ENCODE results near the gene FKBP15.

The FKBP15 gene

DNA sequence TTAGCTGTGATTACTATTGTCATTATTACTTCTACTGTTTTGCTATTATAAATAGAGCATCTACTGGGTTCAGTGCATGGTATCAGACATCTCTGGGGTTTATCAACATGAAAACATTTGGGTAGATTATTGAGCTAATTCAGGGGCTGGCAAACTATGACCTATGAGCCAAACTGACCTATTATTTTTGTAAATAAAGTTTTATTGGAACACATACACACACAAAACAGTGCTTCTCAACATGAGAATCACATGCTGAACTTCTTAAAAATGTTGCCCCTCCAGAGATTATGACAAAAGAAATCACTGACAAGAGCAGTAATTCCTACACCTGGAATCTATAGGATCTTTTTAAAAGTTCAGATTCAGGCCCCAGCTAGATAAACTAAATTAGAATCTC lies 39.9 kb downstream of the FKBP15 start:
- Mint-ChIP-seq H3K27ac (no peak overlapping the region), H3K27me3 (no peaks in the 10 kb centered on the region), H3K4me1 (ENCODE audit: low read depth) (no peaks in the 10 kb centered on the region)

DNA sequence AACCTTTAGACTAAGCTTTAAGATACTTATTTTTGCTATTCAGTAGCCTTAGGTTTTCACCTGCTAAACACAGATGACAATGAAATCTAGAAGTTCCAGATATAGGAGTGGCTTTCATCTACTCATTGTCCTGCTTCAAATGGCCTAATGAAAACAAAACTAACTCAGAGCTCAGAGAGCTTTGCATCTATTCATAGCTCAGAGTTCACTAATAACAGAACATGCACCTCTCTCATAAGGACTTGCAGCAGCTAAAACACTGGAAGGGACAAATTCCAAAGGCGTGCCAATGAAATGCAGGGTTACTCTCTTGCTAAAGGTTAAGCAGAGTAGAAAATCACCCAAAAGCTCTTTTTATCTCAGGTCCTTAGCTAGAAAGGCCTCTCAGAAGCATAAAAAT lies 41.2 kb downstream of the FKBP15 start:
- no peaks in the 10 kb centered on the region for H3K4me1 Mint-ChIP-seq (ENCODE audit: low read depth)

More for the DNA sequence above, 39.9 kb downstream of the FKBP15 start:
- no peak overlapping the region for H3K4me3 Mint-ChIP-seq
- H3K9me3 Mint-ChIP-seq: no peaks in the 10 kb centered on the region
- peaks cover 87% of the 10 kb centered on the region for H3K36me3 Mint-ChIP-seq (ENCODE audit: low read depth)

DNA sequence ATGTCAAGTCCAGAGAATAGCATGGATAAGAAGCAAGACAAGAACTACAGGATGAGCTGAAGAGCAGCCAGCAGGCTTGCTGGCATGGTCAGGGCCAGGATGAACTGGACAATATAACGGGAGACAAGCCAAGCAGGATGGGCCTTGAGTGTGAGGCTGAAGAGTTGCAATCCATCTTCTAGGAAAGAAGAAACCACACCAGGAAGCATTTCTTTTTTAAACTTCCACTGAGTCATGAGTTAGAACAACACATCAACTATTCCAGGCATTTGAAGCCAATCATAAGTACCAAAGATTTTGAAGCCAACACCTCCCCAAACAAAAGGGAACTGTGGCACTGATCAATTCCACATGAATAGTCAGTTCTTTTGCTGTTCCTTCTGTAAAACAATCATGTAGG lies 43.0 kb downstream of the FKBP15 start:
- Mint-ChIP-seq H3K4me3 (no peak overlapping the region), H3K27me3 (no peaks in the 10 kb centered on the region), H3K4me1 (ENCODE audit: low read depth) (no peaks in the 10 kb centered on the region), H3K9me3 (peaks cover under 1% of the 10 kb centered on the region), H3K27ac (no peak overlapping the region), H3K36me3 (ENCODE audit: low read depth) (peaks cover 88% of the 10 kb centered on the region)

More for the DNA sequence above, 41.2 kb downstream of the FKBP15 start:
- Mint-ChIP-seq H3K9me3 (no peaks in the 10 kb centered on the region), H3K27ac (no peak overlapping the region), H3K27me3 (no peaks in the 10 kb centered on the region), H3K36me3 (ENCODE audit: low read depth) (peaks cover 90% of the 10 kb centered on the region), H3K4me3 (no peak overlapping the region)

DNA sequence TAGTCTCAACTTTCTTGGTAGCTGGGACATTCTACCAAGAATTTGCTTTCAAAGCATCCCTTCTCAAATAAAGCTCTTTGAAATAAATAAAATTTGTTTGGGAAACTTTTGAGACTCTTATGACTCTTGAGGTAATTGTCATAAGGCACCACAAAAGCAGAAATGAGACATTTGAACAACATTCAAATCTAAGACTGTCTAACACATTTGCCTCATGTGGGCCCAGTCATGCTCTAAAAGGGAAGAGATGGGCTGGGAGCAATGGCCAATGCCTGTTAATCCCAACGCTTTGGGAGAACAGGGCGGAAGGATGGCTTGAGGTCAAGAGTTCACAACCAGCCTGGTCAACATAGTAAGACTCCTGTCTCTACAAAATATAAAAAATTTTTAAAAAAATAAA lies 43.8 kb downstream of the FKBP15 start:
- peaks cover 88% of the 10 kb centered on the region for H3K36me3 Mint-ChIP-seq (ENCODE audit: low read depth)
- no peaks in the 10 kb centered on the region for H3K4me1 Mint-ChIP-seq (ENCODE audit: low read depth)
- peaks cover 8% of the 10 kb centered on the region for H3K9me3 Mint-ChIP-seq
- no peaks in the 10 kb centered on the region for H3K27me3 Mint-ChIP-seq
- H3K27ac Mint-ChIP-seq: no peak overlapping the region
- no peak overlapping the region for H3K4me3 Mint-ChIP-seq

DNA sequence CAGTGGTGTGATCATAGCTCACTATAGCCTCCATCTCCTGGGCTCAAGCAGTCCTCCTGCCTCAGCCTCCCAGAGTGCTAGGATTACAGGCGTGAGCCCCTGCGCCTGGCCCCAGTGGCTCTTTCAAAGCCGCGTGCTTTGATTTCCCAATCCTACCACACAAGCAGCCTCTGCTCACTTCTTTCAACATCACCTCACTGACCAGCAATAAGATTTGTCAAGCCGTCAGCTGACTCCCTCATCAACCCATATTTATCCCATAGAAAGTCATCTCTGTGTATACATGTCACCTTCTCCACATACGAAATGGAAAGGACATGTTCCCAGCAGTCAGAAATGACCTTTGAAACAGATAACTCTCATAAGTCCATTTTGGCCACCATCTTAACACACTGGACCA lies 44.3 kb downstream of the FKBP15 start:
- H3K9me3 Mint-ChIP-seq: peaks cover 8% of the 10 kb centered on the region
- H3K4me3 Mint-ChIP-seq: no peak overlapping the region
- H3K27me3 Mint-ChIP-seq: no peaks in the 10 kb centered on the region
- peaks cover 88% of the 10 kb centered on the region for H3K36me3 Mint-ChIP-seq (ENCODE audit: low read depth)
- H3K27ac Mint-ChIP-seq: no peak overlapping the region
- no peaks in the 10 kb centered on the region for H3K4me1 Mint-ChIP-seq (ENCODE audit: low read depth)

DNA sequence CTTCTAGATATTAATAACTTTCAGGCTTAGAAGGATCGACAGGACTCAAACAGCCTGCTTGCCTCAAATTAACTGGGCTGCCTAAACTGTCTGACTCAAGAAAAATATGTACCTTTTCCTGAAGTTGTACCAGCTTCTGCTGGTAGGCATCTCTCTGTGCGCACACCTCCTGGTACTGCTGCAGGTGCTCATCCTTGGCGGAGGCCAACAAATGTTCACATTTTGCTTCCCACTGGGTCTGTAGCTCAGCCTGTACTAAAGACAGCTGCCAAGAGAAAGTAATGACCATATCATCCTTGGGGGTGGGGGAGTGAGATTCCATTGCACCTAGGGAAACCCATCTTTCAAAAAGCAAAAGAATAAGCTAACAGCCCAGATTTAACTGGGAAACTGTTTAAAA lies 47.7 kb downstream of the FKBP15 start:
- Mint-ChIP-seq H3K4me1 (ENCODE audit: low read depth) (no peaks in the 10 kb centered on the region), H3K9me3 (peaks cover 8% of the 10 kb centered on the region), H3K27ac (no peak overlapping the region), H3K4me3 (no peak overlapping the region), H3K36me3 (ENCODE audit: low read depth) (peaks cover 85% of the 10 kb centered on the region), H3K27me3 (no peaks in the 10 kb centered on the region)

DNA sequence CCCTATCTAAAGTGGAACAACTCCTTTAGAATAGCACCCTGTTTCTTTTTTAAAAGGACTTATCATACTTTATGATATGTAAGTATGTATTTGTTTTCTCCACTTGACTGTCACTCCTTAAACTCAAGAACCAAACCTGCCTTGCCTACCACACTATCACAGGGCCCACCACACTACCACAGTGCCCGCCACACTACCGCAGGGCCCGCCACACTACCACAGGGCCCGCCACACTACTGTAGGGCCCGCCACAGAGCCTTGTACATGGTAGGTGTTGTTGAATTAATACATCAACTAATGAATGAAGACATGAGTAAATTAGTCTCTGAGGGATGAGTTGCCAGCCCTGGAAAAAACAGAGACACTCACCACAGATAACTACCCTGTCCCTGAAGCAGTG lies 52.3 kb downstream of the FKBP15 start:
- H3K27me3 Mint-ChIP-seq: no peaks in the 10 kb centered on the region
- H3K4me1 Mint-ChIP-seq (ENCODE audit: low read depth): no peaks in the 10 kb centered on the region
- H3K9me3 Mint-ChIP-seq: peaks cover 8% of the 10 kb centered on the region
- H3K36me3 Mint-ChIP-seq (ENCODE audit: low read depth): peaks cover 80% of the 10 kb centered on the region
- H3K4me3 Mint-ChIP-seq: no peak overlapping the region
- H3K27ac Mint-ChIP-seq: no peak overlapping the region

DNA sequence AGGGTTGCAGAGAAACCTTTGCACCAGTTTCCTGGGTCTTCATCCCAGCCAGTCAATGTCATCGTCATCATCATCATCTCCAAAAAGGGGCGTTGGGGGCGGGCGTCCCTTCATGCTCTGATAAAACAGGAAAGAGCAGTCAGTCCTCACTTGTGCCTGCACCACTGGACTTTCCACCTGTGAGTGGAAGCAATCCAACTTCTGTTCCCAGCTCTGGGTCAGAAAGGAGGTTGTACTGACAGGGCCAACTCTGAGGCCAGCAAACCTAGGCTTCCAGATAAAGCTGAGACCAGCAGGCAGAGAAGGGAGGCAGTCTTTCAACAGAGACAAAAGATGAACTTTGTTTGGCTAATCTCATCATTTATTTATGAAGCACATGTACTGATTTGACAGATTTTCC lies 55.0 kb downstream of the FKBP15 start:
- no peaks in the 10 kb centered on the region for H3K9me3 Mint-ChIP-seq
- peaks cover 72% of the 10 kb centered on the region for H3K36me3 Mint-ChIP-seq (ENCODE audit: low read depth)
- peak overlapping the region; percentile 6 for H3K27ac Mint-ChIP-seq
- H3K4me1 Mint-ChIP-seq (ENCODE audit: low read depth): no peaks in the 10 kb centered on the region
- H3K4me3 Mint-ChIP-seq: no peak overlapping the region
- H3K27me3 Mint-ChIP-seq: no peaks in the 10 kb centered on the region

DNA sequence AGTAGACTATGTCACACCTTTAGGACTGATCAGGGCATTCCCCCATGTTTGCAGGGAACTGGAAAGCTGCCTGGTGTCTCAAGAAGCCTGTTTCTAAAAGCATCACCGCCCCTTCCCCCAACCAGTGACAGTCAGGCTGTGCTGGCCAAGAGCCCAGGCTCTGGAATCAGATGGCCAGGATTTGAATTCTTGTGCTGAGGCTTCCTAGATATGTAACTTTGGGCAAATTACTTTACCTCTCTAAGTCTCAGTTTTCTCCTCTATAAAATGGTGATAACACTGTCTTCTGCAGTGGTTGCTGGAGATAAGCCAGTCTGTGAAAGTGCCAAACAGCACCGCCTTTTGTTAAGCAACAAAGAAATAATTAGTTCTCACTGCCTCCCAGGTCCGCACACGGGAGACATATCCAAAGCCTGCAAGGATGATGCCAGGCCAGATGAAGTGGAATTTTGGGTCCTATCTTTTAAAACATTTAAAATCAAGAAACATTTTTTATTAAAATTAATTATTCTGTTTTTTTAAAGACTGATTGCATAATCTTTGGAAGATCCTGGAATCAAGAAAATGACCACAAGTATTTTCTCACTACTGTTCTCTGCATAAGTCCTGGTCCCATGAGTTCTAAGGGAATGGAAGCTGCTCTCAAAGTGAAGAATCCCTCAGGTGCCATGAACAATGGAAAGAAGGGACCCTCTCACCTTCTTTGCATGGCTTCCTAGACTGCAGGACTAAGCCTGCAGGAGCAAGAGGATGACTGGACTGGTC lies 56.4 kb downstream of the FKBP15 start:
- Mint-ChIP-seq H3K9me3 (no peaks in the 10 kb centered on the region), H3K36me3 (ENCODE audit: low read depth) (peaks cover 69% of the 10 kb centered on the region), H3K27me3 (no peaks in the 10 kb centered on the region), H3K4me1 (ENCODE audit: low read depth) (no peaks in the 10 kb centered on the region), H3K4me3 (no peak overlapping the region), H3K27ac (no peak overlapping the region)

DNA sequence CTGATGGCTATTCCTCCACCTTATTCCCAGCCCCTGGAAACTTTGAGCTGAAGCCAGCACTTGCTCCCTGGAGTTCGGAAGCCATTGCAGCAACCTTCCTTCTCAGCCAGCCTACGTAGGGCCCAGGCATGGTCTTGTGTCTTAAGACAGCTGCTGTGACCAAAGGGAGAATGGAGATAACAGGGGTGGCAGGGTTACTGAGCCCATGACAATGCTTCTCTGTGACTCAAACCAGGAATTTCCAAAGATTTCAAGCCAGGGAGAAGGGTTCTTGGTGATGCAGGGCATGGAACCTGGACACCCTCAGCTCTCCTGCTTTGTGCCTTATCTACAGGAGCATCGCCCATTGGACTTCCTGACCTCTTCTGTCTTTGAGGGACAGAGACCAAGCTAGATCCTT lies 58.1 kb downstream of the FKBP15 start:
- H3K36me3 Mint-ChIP-seq (ENCODE audit: low read depth): peaks cover 62% of the 10 kb centered on the region
- no peak overlapping the region for H3K27ac Mint-ChIP-seq
- H3K4me3 Mint-ChIP-seq: no peak overlapping the region
- no peaks in the 10 kb centered on the region for H3K9me3 Mint-ChIP-seq
- H3K4me1 Mint-ChIP-seq (ENCODE audit: low read depth): no peaks in the 10 kb centered on the region
- no peaks in the 10 kb centered on the region for H3K27me3 Mint-ChIP-seq

DNA sequence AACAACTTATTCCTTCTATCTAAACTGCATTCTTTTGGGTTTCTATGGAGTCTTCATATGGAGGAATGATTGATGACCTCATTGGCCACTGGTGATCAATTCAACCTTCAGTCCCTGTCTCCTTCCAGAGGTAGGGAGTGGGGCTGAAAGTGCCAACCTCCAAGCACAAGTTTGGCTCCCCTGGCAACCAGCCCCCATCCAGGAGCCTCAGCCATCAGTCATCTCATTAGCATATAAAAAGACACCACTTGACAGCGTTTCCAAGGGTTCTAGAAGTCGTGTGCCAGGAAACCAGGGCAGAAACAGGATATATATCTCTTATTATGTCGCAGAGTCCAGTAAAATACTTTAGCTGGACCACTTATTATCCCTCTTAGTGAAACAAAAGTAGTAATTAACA lies 60.5 kb downstream of the FKBP15 start:
- Mint-ChIP-seq H3K36me3 (ENCODE audit: low read depth) (peaks cover 42% of the 10 kb centered on the region), H3K27me3 (no peaks in the 10 kb centered on the region), H3K27ac (no peak overlapping the region), H3K4me3 (no peak overlapping the region), H3K4me1 (ENCODE audit: low read depth) (peaks cover 9% of the 10 kb centered on the region), H3K9me3 (no peaks in the 10 kb centered on the region)

DNA sequence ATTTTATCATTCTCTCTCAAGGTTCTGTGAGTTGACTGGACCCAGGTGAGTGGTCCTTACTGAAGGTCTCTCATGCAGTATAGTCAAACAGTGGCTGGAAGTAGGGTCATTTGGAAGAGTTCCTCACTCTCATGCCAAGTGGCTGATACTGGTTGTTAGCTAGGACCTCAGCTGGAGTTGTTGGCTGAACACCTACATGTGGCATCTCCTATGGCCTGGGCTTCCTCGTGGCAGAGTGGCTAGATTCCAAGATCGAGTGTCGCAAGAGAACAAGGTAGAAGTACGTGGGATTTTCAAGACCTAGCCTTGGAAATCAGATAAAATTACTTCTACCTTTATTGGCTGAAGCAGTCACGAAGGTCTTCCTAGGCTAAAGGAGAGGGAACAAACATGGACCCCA lies 62.6 kb downstream of the FKBP15 start:
- Mint-ChIP-seq H3K27me3 (no peaks in the 10 kb centered on the region), H3K36me3 (ENCODE audit: low read depth) (peaks cover 27% of the 10 kb centered on the region), H3K27ac (no peak overlapping the region), H3K9me3 (no peaks in the 10 kb centered on the region), H3K4me1 (ENCODE audit: low read depth) (peaks cover 18% of the 10 kb centered on the region), H3K4me3 (no peak overlapping the region)

DNA sequence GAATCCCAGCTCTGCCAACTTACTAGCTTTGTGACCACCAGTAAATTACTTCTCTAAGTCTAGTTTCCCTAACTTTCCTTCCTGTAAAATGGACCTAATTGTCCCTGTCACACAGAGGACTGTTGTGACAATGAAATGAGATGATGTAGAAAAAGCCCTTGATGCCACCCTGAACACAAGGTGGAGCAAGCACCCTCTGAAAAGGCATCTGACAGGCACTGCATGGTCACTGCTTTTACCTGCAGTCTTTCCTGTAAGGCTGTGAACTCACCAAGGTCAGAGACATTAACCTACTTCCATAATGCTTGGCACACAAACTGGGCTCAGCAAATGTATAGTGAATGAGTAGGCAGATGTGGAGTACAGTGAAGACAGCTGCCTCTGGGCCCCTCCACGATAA lies 64.2 kb downstream of the FKBP15 start:
- Mint-ChIP-seq H3K4me1 (ENCODE audit: low read depth) (peaks cover 27% of the 10 kb centered on the region), H3K4me3 (no peak overlapping the region), H3K36me3 (ENCODE audit: low read depth) (peaks cover 12% of the 10 kb centered on the region), H3K9me3 (no peaks in the 10 kb centered on the region), H3K27me3 (no peaks in the 10 kb centered on the region), H3K27ac (peak overlapping the region; percentile 17)

DNA sequence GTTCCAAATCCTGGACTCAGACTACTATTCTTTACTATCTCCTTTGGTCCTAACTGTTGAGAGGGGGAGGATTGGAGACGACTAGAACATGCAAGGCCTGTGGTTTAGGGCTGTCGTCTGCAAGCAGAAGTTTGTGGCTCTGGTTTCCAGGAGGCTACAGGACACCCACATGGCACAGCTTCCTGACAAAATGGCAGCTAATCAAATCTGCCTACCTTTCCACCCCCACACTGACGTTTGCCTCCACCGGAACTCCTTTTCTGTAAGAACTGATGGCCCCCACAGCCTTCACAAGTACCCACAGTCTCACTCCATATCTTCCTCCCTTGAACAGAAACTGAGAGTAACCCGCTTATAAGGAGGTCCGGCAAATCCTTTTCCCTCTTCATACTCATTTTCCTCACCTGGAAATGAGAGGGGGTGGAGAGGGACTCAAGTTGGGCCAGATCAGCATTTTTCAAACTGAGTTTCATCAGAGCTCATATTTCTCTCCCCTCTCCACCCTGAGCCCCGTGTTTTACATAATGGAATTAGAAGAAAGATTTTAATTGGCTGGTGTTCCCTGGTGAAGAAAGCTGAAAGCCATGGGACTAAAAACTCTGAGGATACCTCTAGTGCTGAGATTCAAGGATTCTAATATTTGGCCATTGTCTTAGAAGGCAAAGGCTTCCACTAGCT lies 65.0 kb downstream of the FKBP15 start:
- Mint-ChIP-seq H3K4me3 (no peak overlapping the region), H3K4me1 (ENCODE audit: low read depth) (peaks cover 32% of the 10 kb centered on the region), H3K27ac (peak overlapping the region; percentile 78)

DNA sequence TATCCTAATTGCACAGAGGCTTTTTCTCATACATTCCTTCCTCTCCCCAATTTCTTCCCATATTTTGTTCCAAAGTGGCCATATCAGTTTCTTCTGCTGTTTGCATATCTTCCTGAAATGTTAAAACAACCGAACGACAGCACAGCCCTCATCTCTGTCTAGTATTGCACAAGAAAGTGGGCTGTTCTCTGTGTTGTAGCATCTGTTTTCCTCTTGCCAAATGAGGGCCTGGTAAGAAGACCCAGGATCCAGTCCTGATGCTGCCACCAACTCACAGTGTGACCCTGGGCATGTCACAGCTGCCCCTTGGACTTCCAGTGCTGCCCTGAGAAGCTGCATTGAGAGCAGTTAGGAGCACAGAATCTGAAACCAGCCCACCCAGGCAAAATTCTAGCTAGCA lies 66.1 kb downstream of the FKBP15 start:
- Mint-ChIP-seq H3K36me3 (ENCODE audit: low read depth) (peaks cover 9% of the 10 kb centered on the region), H3K4me3 (no peak overlapping the region), H3K9me3 (no peaks in the 10 kb centered on the region), H3K4me1 (ENCODE audit: low read depth) (peaks cover 32% of the 10 kb centered on the region), H3K27me3 (no peaks in the 10 kb centered on the region), H3K27ac (peak overlapping the region; percentile 46)

More for the DNA sequence above, 65.0 kb downstream of the FKBP15 start:
- Mint-ChIP-seq H3K9me3 (no peaks in the 10 kb centered on the region), H3K36me3 (ENCODE audit: low read depth) (peaks cover 12% of the 10 kb centered on the region), H3K27me3 (no peaks in the 10 kb centered on the region)

DNA sequence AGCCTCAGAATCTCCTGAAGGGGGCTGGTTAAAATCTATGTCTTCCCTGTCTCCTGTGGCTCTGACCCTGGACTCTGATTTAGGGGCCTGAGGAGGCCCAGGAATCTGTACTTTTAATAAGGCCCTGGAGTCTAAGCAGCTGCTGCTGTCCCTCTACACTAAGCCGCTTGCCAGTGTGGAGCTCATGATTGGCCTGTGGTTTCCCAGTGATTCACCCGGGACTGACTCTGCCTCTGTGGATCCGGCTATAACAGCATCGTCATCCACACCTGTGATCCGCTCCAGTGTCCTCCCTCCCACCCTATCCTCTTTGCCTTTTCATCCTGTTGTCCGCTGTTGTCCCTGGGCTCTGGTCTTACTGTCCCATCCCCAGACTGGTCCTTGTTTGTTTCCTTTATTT lies 66.6 kb downstream of the FKBP15 start:
- no peaks in the 10 kb centered on the region for H3K9me3 Mint-ChIP-seq
- H3K27ac Mint-ChIP-seq: peak overlapping the region; percentile 46
- no peak overlapping the region for H3K4me3 Mint-ChIP-seq
- peaks cover 32% of the 10 kb centered on the region for H3K4me1 Mint-ChIP-seq (ENCODE audit: low read depth)
- no peaks in the 10 kb centered on the region for H3K27me3 Mint-ChIP-seq
- peaks cover 9% of the 10 kb centered on the region for H3K36me3 Mint-ChIP-seq (ENCODE audit: low read depth)

Measured in stimulated activated naive CD8-positive, alpha-beta T cell treated with anti-CD3 and anti-CD28 coated beads, Interleukin-15, Interleukin-2, amounts not matched to agents 100 ng/mL and 50 ng/mL, for 24 hours (primary cell).